HG02798 (cell line): Measurements from ENCODE around the gene APOH.
"Not testable (repeated sequence)": the region's sequence is repeated elsewhere in the genome, so short reads cannot be mapped to it uniquely, and the experiment has no call there.

Experiments
- ATAC-seq: cut with Tn5 transposase; IDR thresholded peaks from one replicate; pipeline ENCODE4 v1.9.1; 2021; ENCODE audit warnings: mild to moderate bottlenecking; ENCODE audit not compliant: unreplicated experiment, poor library complexity

APOH gene, protein sequence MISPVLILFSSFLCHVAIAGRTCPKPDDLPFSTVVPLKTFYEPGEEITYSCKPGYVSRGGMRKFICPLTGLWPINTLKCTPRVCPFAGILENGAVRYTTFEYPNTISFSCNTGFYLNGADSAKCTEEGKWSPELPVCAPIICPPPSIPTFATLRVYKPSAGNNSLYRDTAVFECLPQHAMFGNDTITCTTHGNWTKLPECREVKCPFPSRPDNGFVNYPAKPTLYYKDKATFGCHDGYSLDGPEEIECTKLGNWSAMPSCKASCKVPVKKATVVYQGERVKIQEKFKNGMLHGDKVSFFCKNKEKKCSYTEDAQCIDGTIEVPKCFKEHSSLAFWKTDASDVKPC

DNA sequence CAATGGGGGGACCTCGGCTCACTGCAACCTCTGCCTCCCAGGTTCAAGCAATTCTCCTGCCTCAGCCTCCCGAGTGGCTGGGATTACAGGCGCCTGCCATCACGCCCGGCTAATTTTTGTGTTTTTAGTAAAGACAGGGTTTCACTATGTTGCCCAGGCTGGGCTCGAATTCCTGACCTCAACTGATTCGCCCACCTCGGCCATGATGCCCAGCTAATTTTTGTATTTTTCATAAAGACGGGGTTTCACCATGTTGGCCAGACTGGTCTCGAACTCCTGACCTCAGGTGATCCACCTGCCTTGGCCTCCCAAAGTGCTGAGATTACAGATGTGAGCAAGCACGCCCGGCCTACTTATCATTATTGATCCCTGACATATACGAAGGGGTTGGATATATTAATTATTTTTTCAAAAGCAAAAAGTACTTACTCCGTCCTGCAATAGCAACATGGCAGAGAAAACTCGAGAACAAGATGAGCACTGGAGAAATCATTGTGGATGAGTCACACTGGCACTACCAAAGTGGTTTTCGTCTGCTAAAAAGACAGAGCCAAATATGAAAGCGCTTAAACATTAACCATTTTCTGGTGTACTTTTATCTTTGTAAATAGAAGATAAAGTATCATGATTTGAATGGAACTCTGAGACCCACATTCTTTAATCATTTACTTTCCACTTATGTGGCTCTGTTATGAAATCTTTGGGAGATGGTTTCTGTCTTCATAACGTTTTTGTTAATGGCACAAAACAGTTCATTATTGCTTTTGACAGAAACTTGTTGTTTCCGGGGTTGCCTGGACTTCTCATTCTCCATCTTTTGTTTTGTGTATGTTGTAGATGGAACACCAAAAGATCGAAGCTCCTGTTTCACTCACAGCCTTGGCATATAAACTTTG is at the start of gene APOH:
Gene APOH, minus strand, starts transcription at position 529 of the 896 bp plus-strand sequence. Its CDS starts 36 bp downstream, at position 493.
- ATAC-seq: no peak

DNA sequence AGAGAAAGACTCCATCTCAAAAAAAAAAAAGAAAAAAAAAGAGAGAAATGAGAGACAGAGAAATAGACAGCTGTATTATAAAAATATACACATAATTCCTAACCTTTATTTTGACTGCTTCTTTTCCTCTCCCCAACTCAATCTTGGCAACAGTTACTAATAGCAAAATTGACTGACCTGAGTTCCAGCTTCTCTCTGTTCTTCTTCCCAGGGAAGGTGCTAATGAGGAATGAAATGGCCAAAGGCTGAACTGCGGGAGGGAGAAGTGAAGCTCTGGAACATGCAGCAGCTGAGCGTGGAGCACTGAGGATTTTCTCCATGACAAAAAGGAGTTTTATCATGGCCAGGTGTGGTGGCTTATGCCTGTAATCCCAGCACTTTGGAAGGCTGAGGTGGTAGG is 48.0 kb upstream of the APOH start:
- ATAC-seq: no peak

DNA sequence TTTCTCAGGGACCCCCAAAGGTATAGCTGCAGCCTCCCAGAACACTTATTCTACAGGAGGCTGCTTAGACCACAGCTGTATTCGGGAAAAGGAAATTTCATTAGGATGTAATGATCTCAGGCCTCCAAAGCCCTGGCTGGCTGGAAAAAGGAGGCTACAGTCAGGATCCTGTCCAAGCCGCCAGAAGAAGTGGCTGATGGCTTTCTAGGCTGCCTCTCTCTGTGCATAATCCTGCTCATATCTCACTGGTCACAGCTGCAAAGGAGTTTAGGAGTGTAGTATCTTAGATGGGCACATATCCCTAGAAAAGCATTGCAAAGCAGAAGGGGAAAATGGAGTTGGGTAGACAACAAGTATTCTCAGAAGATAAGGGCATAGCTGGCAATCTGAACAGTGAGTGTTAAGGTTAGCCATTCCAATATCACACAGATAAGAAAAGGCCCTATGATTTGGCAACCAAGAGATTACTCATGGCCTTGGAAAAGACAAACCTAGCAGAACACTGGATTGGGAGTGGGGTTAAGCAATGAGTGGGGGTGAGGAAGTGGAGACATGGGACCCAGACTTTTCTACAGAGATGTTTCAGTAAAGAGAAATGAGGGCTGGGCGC is 47.2 kb upstream of the APOH start:
- ATAC-seq: no peak

DNA sequence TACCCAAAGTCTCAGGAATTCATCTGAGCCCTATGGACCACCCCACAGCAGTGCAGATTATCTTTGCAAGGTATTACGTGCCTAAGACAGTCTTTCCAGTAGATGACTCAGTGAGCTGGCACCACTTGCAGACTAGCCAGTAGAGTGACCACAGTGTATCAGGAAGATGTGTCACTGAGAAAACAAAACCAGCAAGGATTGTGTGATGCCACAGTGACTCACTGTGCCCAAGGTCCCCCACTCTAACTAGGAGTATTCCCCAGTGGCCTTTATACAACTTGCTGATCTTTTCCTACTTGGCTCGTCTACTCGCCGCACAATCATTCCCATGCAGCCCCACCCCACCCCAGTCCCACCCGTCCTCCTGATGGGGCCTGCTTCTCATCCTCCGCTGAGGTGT is 46.4 kb upstream of the APOH start:
- ATAC-seq: no peak

DNA sequence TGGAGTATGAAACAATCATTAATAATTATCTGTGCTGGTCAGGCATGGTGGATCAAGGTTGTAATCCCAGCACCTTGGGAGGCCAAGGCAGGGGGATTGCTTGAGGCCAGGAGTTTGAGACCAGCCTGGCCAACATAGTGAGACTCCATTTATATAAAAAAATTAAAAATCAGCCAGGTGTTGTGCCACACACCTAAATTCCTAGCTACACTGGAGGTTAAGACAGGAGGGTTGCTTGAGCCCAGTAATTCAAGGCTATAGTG is 44.3 kb upstream of the APOH start:
- ATAC-seq: no peak

DNA sequence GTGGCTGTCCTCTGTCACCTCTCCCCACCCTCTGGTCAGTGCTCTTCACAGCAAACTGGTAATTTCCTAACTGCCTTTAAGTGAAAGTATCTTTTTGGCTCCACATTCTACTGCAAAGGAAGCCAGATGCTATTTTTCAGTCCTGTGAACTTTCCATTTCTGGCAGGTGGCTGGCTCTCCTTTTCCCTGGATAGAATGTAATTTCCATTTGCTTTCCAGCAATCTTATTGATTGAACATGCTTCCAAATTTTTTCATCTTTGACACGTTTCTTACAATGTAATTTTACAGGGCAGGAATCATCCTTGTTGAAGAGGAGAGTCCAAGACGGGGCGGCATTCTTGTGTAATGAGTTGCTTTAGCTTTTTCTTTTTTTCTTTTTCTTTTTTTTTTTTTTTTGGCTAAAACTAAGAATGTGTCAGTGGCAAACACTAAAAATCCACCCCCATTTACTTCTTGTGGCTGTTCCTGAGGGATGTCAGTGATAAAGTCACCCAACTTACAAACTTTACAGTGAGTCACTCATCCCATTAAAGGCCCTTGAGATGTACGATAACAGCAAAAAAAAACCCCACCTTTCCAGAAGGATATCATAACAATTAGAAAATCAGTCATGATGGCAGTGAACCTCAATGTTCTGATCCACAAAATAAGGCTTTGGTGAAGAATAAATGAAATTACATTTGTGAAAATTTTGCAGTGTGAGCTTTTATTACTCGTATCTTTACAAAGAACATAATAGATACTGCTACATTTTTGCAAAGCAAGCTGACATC is 43.8 kb upstream of the APOH start:
- no peak for ATAC-seq

DNA sequence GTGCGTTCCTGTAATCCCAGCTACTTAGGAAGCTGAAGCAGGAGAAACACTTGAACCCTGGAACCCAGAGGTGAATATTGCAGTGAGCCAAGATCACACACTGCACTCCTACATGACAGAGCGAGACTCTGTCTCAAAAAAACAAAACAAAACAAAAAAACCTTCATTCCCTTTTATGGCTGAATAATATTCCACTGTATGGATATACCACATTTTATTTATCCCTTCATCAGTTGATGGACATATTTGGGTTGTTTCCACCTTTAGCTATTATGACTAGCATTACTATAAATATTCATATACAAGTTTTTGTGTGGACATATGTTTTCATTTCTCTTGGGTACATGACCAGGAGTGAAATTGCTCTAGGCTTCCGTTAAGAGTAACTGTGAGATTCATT is 42.3 kb upstream of the APOH start:
- ATAC-seq: no peak

DNA sequence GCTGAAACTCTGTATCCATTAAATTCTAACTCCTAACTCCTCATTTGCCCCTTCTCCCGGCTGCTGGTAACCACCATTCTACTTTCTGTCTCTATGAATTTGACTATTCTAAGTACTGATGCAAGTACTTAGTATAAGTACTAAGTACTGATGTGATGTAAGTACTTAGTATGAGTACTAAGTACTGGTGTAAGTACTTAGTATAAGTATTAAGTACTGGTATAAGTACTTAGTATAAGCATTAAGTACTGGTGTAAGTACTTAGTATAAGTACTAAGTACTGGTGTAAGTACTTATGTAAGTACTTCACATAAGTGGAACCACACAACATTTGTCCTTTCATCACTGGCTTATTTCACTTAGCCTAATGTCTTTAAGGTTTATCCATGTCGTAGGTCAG is 40.9 kb upstream of the APOH start:
- no peak for ATAC-seq

DNA sequence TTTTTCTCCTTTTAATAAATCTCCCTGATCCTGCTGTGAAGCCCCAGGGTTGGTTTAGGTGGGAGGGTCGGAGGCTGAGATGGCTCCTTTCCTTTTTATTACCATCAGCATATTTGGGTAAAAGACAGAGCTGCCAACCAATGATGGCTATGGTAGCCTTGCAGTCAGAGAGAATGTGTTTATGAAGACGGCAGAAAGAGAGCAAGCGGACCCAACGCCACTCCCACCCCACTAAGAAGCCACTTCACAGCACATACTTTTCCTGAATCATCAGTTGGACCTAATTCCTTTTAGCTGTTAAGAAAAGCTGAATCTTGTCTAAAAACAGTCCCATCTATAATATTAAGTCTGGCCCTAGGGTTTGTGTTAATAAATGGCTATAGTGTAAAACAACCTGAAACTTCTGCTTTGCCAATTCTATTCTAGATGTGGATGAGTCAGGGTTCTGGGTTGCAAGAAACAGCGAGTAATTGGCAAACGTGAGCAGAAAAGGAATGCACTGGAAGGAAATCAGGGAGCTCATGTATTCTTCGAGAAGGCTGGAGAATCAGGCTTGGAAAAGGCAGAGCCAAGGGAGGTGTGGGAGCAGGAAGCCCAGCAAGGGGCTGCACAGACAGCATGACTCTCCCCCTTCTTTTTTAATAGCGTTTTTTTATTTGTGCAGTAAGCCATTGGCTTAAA is 39.2 kb upstream of the APOH start:
- no peak for ATAC-seq

DNA sequence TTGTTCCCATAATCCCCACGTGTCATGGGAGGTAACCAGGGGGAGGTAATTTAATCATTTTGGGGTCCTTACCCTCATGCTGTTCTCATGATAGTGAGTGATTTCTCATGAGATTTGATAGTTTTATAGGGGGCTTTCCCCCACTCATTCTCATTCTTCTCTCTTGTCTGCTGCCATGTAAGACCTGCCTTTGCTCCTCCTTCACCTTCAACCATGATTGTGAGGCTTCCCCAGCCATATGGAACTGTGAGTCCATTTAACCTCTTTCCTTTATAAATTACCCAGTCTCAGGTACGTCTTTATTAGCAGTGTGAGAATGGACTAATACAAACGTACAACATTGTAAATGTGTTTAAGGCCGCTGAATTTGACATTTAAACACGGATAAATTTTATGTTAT is 35.5 kb upstream of the APOH start:
- ATAC-seq: no peak

DNA sequence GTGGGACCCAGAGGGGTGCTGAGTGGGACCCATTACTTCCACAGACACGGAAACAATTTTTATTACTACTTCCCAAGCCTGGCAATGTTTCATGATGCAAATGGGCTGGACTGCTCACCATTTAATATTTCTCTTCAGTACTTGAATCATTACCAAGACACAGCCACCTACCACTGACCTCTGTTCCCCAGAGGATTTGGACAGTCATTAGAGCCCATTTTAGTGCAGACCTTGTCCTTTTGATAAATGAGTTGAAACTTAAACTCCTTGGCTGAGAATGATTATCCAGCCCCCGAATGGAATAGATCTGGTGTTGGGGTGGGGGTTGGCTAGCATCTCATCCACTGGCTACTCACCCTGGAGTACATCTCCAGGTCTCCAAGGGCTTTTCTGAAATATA is 33.6 kb upstream of the APOH start:
- no peak for ATAC-seq

DNA sequence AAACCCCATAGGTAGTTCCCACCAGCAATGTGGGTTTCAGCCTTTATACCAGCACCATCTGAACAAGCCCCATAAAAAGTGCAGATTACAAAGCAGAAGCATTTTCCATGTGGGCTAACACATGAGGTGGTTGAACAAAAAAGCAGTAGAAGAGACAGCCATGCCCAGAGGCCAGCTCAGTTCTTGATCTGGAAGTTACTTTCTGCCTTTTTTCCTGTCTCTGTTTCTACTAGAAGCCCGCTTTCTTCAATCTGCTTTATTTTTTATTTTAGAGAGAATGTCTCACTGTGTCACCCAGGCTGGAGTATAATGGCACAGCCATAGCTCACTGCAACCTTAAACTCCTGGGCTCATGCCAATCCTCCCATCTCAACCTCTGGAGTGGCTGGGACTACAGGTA is 31.5 kb upstream of the APOH start:
- ATAC-seq: no peak

DNA sequence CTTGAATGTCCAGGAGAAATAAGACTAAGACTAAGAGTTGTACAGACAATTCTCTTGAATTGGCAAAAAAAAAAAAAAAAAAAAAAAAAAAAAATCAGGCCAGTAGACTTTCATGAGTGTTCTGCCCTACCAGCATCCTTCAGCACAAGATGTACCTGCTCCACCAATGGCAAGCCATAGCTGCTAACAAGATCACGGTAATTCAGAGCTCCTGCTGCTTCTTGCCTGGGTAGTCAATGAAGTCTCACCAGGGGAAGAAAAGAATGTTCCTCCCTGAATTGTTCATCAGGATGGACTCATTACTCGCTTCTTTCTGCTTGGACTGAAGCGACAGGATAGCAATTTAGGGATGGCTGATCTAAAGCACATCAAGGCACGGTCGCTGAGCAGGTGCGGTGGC is 31.1 kb upstream of the APOH start:
- ATAC-seq: no peak

DNA sequence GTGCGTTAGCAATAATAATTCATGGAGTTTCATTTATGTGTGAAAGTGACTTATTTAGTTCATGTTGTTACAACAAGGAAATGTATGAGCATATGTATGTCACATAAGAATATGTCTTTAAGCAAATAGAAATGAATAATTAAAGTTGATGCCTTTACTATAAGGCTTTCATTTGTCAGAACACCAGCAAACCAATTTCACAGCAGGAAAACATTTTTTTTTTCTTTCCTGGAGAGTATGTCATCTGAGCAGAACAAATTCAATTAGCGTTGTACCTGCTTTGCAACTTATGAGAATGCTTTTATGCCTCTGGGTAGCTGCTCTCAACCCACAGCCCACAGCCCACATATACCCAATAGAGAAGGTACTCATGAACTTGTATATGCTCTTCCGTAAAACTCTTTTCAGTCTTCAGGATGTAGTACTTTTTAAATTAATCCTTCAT is 26.3 kb upstream of the APOH start:
- ATAC-seq: no peak

DNA sequence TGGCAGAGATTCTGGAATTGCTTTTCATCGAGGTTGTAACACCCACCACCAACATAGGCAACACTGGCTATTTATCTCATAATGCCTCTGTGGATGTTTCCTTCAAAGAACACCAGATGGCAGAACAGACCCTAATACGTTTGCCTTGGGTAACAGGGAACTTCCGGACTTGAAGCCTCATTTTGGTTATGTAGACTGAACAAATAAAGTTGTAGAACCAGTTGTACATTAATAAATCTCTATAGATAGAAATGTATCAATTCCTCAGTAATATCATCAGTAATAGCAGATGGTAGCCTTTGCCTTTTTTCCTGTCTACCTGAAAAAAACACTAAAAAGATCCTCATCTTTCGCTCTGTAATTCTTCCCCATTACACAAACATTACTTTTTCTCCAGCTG is 25.9 kb upstream of the APOH start:
- ATAC-seq: no peak

DNA sequence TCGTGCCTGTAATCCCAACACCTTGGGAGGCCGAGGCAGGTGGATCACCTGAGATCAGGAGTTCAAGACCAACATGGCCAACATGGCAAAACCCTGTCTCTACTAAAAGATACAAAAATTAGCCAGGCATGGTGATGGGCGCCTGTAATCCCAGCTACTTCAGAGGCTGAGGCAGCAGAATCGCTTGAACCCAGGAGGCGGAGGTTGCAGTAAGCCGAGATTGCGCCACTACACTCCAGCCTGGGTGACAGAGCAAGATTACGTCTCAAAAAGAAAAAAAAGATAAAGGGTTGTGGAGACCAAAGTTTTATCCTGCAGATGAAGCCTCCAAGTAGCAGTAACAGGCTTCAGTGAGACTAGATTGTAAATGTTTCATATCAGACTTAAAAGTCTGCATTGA is 24.2 kb upstream of the APOH start:
- ATAC-seq: not testable (repeated sequence)

DNA sequence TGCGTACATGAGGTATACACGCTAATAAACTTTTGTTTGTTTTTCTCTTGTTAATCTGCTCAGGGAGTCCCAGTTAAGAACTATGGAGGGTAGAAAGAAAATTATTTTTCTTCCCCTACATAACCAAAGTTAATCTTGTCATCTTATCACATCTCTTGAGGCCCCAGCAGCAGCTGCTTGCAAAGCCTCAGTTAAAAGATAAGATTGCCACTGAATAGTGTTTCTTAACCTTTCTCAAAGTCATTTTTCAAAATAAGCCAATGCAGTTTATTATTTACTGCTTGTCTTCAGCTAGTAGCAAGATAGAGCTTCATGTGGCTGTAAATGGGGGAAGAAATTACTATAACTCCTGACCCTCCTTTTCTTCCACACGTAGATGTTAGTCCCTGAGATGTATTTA is 21.5 kb upstream of the APOH start:
- no peak for ATAC-seq

DNA sequence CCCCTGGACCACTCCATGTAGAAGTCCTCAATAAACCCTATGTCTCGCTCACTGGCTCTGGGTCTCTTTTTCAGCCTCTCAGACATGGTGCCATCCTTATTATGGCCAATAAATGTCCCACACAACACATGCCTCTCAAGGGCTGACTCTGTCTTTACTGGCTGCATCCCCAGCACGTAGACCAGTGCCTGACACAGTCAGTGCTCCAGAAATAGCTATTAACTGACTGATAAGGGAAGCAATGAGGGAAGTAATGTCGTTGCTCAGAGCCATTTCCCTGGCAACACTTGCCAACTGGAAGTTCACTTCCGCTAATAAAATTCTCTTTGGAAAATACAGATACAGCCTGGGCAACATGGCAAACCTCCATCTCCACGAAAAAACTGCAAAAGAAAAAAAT is 19.1 kb upstream of the APOH start:
- no peak for ATAC-seq

DNA sequence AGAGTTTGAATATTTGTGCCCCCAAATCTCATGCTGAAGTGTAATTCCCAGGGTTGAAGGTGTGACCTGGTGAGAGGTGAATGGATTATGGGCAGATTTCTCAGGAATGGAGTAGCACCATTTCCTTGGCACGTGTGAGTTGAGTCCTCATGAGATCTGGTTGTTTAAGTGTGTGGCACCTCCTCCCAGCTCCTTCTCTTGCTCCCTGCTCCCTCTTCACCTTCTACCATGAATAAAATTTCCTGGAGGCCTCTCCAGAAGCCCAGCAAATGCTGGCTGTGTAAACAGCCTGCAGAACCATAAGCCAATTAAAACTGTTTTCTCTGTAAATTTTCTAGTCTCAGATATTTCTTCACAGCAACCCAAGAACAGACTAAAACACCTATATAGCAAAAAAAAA is 12.6 kb upstream of the APOH start:
- no peak for ATAC-seq

DNA sequence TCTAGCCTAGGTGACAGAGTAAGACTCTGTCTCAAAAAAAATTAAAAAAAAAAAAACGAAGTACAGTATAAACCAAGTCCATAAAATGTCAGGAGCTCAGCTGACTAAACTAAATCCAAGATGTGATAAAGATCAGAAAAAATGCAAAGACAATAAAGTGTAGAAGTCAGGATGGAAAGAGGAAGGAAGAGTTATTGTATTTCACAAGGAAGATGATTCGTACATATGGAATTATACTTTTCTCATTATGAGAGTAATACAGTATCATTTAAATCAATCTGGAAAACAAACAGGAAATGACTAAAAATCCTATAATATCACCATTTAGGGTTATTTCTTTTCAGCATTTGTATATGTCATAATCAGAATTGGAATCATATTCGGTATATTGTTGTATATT is 11.4 kb upstream of the APOH start:
- no peak for ATAC-seq
